Duodenal mucosa (tissue), 2 donors: Measurements from ENCODE around the gene MTFP1.
"Not testable (repeated sequence)": the region's sequence is repeated elsewhere in the genome, so short reads cannot be mapped to it uniquely, and the experiment has no call there.

ENCODE experiments used
- H3K27ac ChIP-seq: one replicate; pipeline ENCODE4 v1.7.0; 2013; ENCODE audit warnings: low read depth, low read length
- H3K27me3 ChIP-seq, 2 donors: one replicate each; pipeline ENCODE4 v1.7.0; 2013; ENCODE audit warnings: low read length in 2 of 2, control low read depth in 1 of 2; ENCODE audit not compliant: insufficient read depth in 2 of 2, control insufficient read depth in 1 of 2
- H3K36me3 ChIP-seq, 2 donors: one replicate each; pipeline ENCODE4 v1.7.0; 2013; ENCODE audit warnings: low read length in 2 of 2, control low read depth in 1 of 2; ENCODE audit not compliant: insufficient read depth in 2 of 2, control insufficient read depth in 1 of 2
- H3K4me1 ChIP-seq, 2 donors: one replicate each; pipeline ENCODE4 v1.7.0; 2013; ENCODE audit warnings: low read length in 2 of 2, control low read depth in 1 of 2; ENCODE audit not compliant: insufficient read depth in 2 of 2, control insufficient read depth in 1 of 2
- H3K4me3 ChIP-seq, 2 donors: one replicate each; pipeline ENCODE4 v1.7.0; 2013; ENCODE audit warnings: low read length in 2 of 2, low read depth in 1 of 2
- H3K9ac ChIP-seq, 2 donors: one replicate each; pipeline ENCODE4 v1.7.0; 2013; ENCODE audit warnings: low read length in 2 of 2, low read depth in 1 of 2
- H3K9me3 ChIP-seq, 2 donors: one replicate each; pipeline ENCODE4 v1.7.0; 2013; ENCODE audit warnings: low read length in 2 of 2, control low read depth in 1 of 2; ENCODE audit not compliant: control insufficient read depth in 1 of 2

Gene MTFP1

GRCh38 chr22:30435674-30436126 lies 10.1 kb downstream of the MTFP1 start:
- peak overlapping the region in 1 of 2 donors; percentile 45 for H3K4me3 ChIP-seq
- H3K9me3 ChIP-seq = no peaks in the 10 kb centered on the region
- H3K4me1 ChIP-seq = peaks cover 9 to 11% of the 10 kb centered on the region in 2 donors
- H3K9ac ChIP-seq = no peak overlapping the region
- H3K36me3 ChIP-seq = no peaks in the 10 kb centered on the region
- no peak overlapping the region for H3K27ac ChIP-seq
- H3K27me3 ChIP-seq = no peaks in the 10 kb centered on the region

GRCh38 chr22:30436196-30436595 lies 10.6 kb downstream of the MTFP1 start:
- Histone ChIP-seq H3K4me1 (peaks cover 9 to 11% of the 10 kb centered on the region in 2 donors), H3K27me3 (no peaks in the 10 kb centered on the region), H3K9me3 (no peaks in the 10 kb centered on the region), H3K4me3 (peak overlapping the region in 1 of 2 donors; percentile 1), H3K36me3 (no peaks in the 10 kb centered on the region), H3K27ac (no peak overlapping the region), H3K9ac (no peak overlapping the region)

GRCh38 chr22:30438559-30438958 lies 13.0 kb downstream of the MTFP1 start:
- Histone ChIP-seq H3K4me1 (peaks cover 7 to 9% of the 10 kb centered on the region in 2 donors), H3K4me3 (no peak overlapping the region), H3K27me3 (no peaks in the 10 kb centered on the region), H3K9me3 (no peaks in the 10 kb centered on the region), H3K27ac (no peak overlapping the region), H3K9ac (no peak overlapping the region), H3K36me3 (no peaks in the 10 kb centered on the region)

GRCh38 chr22:30439226-30439625 lies 13.7 kb downstream of the MTFP1 start:
- Histone ChIP-seq H3K27ac (no peak overlapping the region), H3K27me3 (no peaks in the 10 kb centered on the region), H3K4me3 (no peak overlapping the region), H3K36me3 (no peaks in the 10 kb centered on the region), H3K9ac (no peak overlapping the region), H3K4me1 (peaks cover 7 to 9% of the 10 kb centered on the region in 2 donors), H3K9me3 (no peaks in the 10 kb centered on the region)

- no peak overlapping the region for H3K9ac ChIP-seq
- H3K4me3 ChIP-seq = no peak overlapping the region
- H3K9me3 ChIP-seq = no peaks in the 10 kb centered on the region
- H3K4me1 ChIP-seq = peaks cover 7 to 9% of the 10 kb centered on the region in 2 donors
- no peaks in the 10 kb centered on the region for H3K27me3 ChIP-seq
- H3K27ac ChIP-seq = no peak overlapping the region
- no peaks in the 10 kb centered on the region for H3K36me3 ChIP-seq
Observed at GRCh38 chr22:30439836-30440235, 14.3 kb downstream of the MTFP1 start.

- peaks cover 3 to 5% of the 10 kb centered on the region in 2 donors for H3K27me3 ChIP-seq
- no peak overlapping the region for H3K27ac ChIP-seq
- no peaks in the 10 kb centered on the region for H3K36me3 ChIP-seq
- no peaks in the 10 kb centered on the region for H3K9me3 ChIP-seq
- peaks cover 7 to 13% of the 10 kb centered on the region in 2 donors for H3K4me1 ChIP-seq
- H3K4me3 ChIP-seq = no peak overlapping the region
- H3K9ac ChIP-seq = no peak overlapping the region
Observed at GRCh38 chr22:30441088-30441487, 15.5 kb downstream of the MTFP1 start.

- H3K36me3 ChIP-seq = no peaks in the 10 kb centered on the region
- H3K9ac ChIP-seq = no peak overlapping the region
- no peak overlapping the region for H3K27ac ChIP-seq
- peaks cover 0 to 4% of the 10 kb centered on the region in 2 donors for H3K4me1 ChIP-seq
- H3K4me3 ChIP-seq = no peak overlapping the region
- H3K9me3 ChIP-seq = no peaks in the 10 kb centered on the region
- peaks cover 5 to 6% of the 10 kb centered on the region in 2 donors for H3K27me3 ChIP-seq
Observed at GRCh38 chr22:30444632-30445437, 19.3 kb downstream of the MTFP1 start.

GRCh38 chr22:30445438-30446145 lies 20.0 kb downstream of the MTFP1 start:
- Histone ChIP-seq H3K36me3 (no peaks in the 10 kb centered on the region), H3K9ac (no peak overlapping the region), H3K27me3 (peaks cover 5 to 6% of the 10 kb centered on the region in 2 donors), H3K9me3 (no peaks in the 10 kb centered on the region), H3K27ac (no peak overlapping the region), H3K4me3 (no peak overlapping the region), H3K4me1 (peaks cover 0 to 4% of the 10 kb centered on the region in 2 donors)

- H3K27ac ChIP-seq = no peak overlapping the region
- H3K4me3 ChIP-seq = no peak overlapping the region
- H3K9ac ChIP-seq = no peak overlapping the region
- H3K9me3 ChIP-seq = no peaks in the 10 kb centered on the region
- peaks cover 0 to 4% of the 10 kb centered on the region in 2 donors for H3K4me1 ChIP-seq
- peaks cover 5 to 6% of the 10 kb centered on the region in 2 donors for H3K27me3 ChIP-seq
- no peaks in the 10 kb centered on the region for H3K36me3 ChIP-seq
Observed at GRCh38 chr22:30447656-30448055, 22.1 kb downstream of the MTFP1 start.

GRCh38 chr22:30451488-30451887 lies 25.9 kb downstream of the MTFP1 start:
- not testable (repeated sequence) for H3K4me3 ChIP-seq, H3K9ac ChIP-seq, H3K36me3 ChIP-seq, H3K27ac ChIP-seq, H3K27me3 ChIP-seq, H3K9me3 ChIP-seq, H3K4me1 ChIP-seq
